ENCODE data around the gene EXOC3L1. TPM values are rescaled to one million over a fixed set of nuclear protein-coding genes. Genes with fewer than 3 reads are reported as not detected.

EXOC3L1 gene
- polyA plus RNA-seq, 2 of the 4 experiments (the other 2 are of a cell fraction) = 0.06 TPM; not detected in 1

DNA sequence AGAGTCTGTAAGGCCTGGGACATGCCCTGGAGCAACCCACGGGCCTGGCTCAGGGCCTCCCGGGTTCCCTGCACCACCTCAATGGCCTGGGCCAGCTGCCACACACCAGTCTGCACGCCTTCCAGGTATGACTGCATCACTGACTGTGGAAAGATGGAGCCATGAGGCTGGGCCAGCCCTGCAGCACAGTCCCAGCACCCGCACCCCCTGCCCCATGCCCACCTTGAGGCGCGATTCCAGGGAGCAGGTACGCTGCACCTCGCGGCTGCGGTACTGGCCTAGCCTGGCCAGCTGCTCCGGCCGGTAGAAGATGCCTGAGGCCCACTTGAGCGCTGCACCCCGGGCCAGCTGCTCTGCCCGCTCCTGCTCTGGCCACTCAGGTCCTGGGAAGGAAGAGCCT lies 1.1 kb downstream of the EXOC3L1 start:
- DNase-seq (ENCODE audit: low read depth in 1 of 2, low spot score in 1 of 2) (no peak), ATAC-seq (no peak), FAIRE-seq (no peak)
- Histone ChIP-seq H3K27ac (no peak overlapping the region), H3K4me1 (peaks cover 29% of the 10 kb centered on the region), H3K4me2 (no peak overlapping the region), H3K9me3 (no peaks in the 10 kb centered on the region), H3K4me3 (no peak overlapping the region)
- no peak for TF ChIP-seq ESRRA (IDR thresholded peaks at IDR 0.05; ENCODE audit: borderline replicate concordance, low read length)
- no peak for TF ChIP-seq HOXB5 (CRISPR knock-in tag; IDR thresholded peaks at IDR 0.05)
- no peak for TF ChIP-seq ZSCAN20 (CRISPR knock-in tag; IDR thresholded peaks at IDR 0.05)
- no peak for TF ChIP-seq SMC3 (IDR thresholded peaks at IDR 0.05)
- TF ChIP-seq FOSB (CRISPR knock-in tag; IDR thresholded peaks at IDR 0.05) = no peak
- CTCF ChIA-PET = interaction anchor here (0.8 to 10.7 kb wide), 9 partner anchors 9 to 235 kb away, joined by 3 to 162 read pairs (median 6); partner anchors contain the start of genes ELMO3, FBXL8, KCTD19 and LRRC36
- 89% methylated on average over 8 of the region's 15 CpGs for WGBS (ENCODE audit: missing lambda C conversion rate)
- POLR2A ChIA-PET = no interaction called here

DNA sequence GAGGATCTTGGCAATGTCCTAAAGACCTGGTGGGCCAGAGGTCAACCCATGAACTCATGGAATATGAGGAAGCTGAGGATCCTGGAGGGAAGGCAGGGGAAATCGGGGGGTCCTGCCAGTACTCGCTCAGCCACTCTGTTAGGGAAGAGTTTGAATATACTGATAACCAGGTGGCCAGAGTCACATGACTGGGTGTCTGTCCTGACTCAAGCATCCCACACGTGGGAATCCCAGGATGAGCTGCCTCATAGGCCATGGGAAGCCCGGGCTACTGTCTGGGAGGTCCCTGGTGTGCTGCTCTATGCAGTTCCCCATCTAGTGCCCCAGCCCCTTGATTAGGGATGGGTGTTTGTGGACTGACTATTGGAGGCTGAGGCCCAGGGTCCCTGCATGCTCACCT lies 1.6 kb downstream of the EXOC3L1 start:
- 56% methylated on average over 4 of the region's 4 CpGs for WGBS (ENCODE audit: missing lambda C conversion rate)
- CTCF ChIA-PET = interaction anchor here (1.2 to 10.7 kb wide), 9 partner anchors 10 to 234 kb away, joined by 3 to 162 read pairs (median 7); partner anchors contain the start of genes ELMO3, FBXL8, KCTD19 and LRRC36
- Histone ChIP-seq H3K27ac (no peak overlapping the region), H3K4me1 (peaks cover 25% of the 10 kb centered on the region), H3K4me3 (no peak overlapping the region), H3K9me3 (no peaks in the 10 kb centered on the region), H3K4me2 (no peak overlapping the region)
- DNase-seq (ENCODE audit: low read depth in 1 of 2, low spot score in 1 of 2) (no peak), ATAC-seq (no peak), FAIRE-seq (no peak)
- TF ChIP-seq KDM5A (IDR thresholded peaks at IDR 0.05) (no peak), JUN (IDR thresholded peaks at IDR 0.05) (no peak), ZC3H11A (IDR thresholded peaks at IDR 0.05) (no peak), BHLHE40 (IDR thresholded peaks at IDR 0.05; ENCODE audit: low read depth, low read length) (no peak), EP300 (IDR thresholded peaks at IDR 0.05) (no peak), RNF2 (IDR thresholded peaks at IDR 0.05; ENCODE audit: borderline replicate concordance, low read depth) (no peak), EHF (CRISPR knock-in tag; IDR thresholded peaks at IDR 0.05) (no peak), SREBF2 (IDR thresholded peaks at IDR 0.05) (no peak)
- TF ChIP-seq, protein P1, sequence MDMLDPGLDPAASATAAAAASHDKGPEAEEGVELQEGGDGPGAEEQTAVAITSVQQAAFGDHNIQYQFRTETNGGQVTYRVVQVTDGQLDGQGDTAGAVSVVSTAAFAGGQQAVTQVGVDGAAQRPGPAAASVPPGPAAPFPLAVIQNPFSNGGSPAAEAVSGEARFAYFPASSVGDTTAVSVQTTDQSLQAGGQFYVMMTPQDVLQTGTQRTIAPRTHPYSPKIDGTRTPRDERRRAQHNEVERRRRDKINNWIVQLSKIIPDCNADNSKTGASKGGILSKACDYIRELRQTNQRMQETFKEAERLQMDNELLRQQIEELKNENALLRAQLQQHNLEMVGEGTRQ (IDR thresholded peaks at IDR 0.05) = peak; percentile 8; the same call in 1 of the 2 replicates
- POLR2A ChIA-PET = no interaction called here

DNA sequence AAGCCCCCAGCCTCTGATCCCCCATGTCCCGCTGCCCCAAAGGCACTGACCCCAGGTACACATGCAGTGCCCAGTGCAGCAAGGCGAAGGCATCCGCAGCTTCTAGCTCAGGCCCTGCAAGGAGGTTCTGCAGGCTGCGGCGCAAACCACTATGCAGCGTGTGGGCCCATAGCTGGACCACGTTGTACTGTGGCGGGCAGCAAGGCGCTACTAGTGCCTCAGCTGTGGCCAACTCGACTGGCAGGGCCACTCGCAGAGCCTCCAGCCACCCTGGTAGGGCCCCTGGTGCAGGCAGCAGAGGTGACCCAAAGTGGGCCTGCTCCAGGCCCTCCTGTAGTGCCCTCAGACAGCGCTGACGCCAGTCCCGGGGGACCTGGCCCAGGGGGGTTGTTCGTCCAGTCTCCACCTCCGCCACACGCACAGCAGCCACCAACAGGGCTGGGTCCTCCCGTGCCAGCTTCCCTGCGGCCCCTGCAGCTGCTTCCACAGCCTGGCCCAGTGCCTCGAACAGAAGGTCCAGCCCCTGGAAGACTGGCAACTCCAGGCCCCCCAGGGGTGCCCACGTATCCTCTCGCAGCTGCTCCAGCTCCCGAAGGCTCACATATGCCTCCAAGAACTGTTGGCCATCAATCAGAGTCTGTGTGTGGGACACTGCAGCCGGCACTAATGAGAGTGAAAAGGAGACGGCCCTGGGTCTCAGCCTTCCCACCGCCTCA lies 2.6 kb downstream of the EXOC3L1 start:
- DNase-seq (ENCODE audit: low read depth in 1 of 2, low spot score in 1 of 2) (no peak), ATAC-seq (no peak), FAIRE-seq (no peak)
- H3K4me3 ChIP-seq = no peak overlapping the region
- H3K4me2 ChIP-seq = no peak overlapping the region
- 76% methylated on average over 22 of the region's 26 CpGs for WGBS (ENCODE audit: missing lambda C conversion rate)
- ChIA-PET CTCF (interaction anchor here (0.6 to 10.7 kb wide), 17 partner anchors 11 to 292 kb away, joined by 3 to 162 read pairs (median 5); partner anchors contain the start of genes ELMO3, FBXL8, NOL3 and TRADD), POLR2A (no interaction called here)
- peaks cover 29% of the 10 kb centered on the region for H3K4me1 ChIP-seq
- H3K9me3 ChIP-seq = no peaks in the 10 kb centered on the region
- H3K27ac ChIP-seq = no peak overlapping the region
- no peak for TF ChIP-seq MAZ (IDR thresholded peaks at IDR 0.05; ENCODE audit: borderline replicate concordance, low read depth, low read length)
- no peak for TF ChIP-seq GATA3 (IDR thresholded peaks at IDR 0.05; ENCODE audit: borderline replicate concordance)
- no peak for TF ChIP-seq FOSL2 (IDR thresholded peaks at IDR 0.05)
- no peak for TF ChIP-seq FOSL2 (CRISPR knock-in tag; IDR thresholded peaks at IDR 0.05)
- no peak for TF ChIP-seq RCOR1 (IDR thresholded peaks at IDR 0.05; ENCODE audit: low read depth, low read length)
- TF ChIP-seq, protein P2, sequence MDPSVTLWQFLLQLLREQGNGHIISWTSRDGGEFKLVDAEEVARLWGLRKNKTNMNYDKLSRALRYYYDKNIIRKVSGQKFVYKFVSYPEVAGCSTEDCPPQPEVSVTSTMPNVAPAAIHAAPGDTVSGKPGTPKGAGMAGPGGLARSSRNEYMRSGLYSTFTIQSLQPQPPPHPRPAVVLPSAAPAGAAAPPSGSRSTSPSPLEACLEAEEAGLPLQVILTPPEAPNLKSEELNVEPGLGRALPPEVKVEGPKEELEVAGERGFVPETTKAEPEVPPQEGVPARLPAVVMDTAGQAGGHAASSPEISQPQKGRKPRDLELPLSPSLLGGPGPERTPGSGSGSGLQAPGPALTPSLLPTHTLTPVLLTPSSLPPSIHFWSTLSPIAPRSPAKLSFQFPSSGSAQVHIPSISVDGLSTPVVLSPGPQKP (IDR thresholded peaks at IDR 0.05; ENCODE audit: low read depth, low read length) = no peak
- TF ChIP-seq BHLHE40 (IDR thresholded peaks at IDR 0.05; ENCODE audit: low read depth, low read length) = no peak
- no peak for TF ChIP-seq RAD21 (conservative IDR thresholded peaks at IDR 0.05 in 1 of 2, IDR thresholded peaks at IDR 0.05 in 1 of 2)
- TF ChIP-seq ZFP36 (IDR thresholded peaks at IDR 0.05; ENCODE audit: borderline replicate concordance, partially characterized antibody) = no peak
- TF ChIP-seq FOXS1 (CRISPR knock-in tag; IDR thresholded peaks at IDR 0.05) = no peak
- TF ChIP-seq PHF8 (IDR thresholded peaks at IDR 0.05; ENCODE audit: borderline replicate concordance, low read depth) = no peak
- no peak for TF ChIP-seq HOXB13 (CRISPR knock-in tag; IDR thresholded peaks at IDR 0.05; ENCODE audit: low read depth)
- TF ChIP-seq EP300 (IDR thresholded peaks at IDR 0.05) = no peak

Measured in A549 (cell line).